Nephron progenitor cell (in vitro differentiated cells): ENCODE measurements around the gene IMPA2.

ENCODE experiments used
- DNase-seq: peaks from one replicate; pipeline ENCODE4 v3.0.0; 2021
- H3K27ac Mint-ChIP-seq: 2 replicates; pipeline ENCODE4 v1.8.0; 2021; ENCODE audit warnings: mild to moderate bottlenecking, moderate library complexity, mixed read lengths
- H3K27me3 Mint-ChIP-seq: 2 replicates; pipeline ENCODE4 v1.8.0; 2021; ENCODE audit warnings: mild to moderate bottlenecking, low read depth, mixed read lengths; ENCODE audit not compliant: poor library complexity
- H3K36me3 Mint-ChIP-seq: 2 replicates; pipeline ENCODE4 v1.8.0; 2021; ENCODE audit warnings: low read depth, mixed read lengths
- H3K4me1 Mint-ChIP-seq: 2 replicates; pipeline ENCODE4 v1.8.0; 2021; ENCODE audit warnings: mixed read lengths
- H3K4me3 Mint-ChIP-seq: 2 replicates; pipeline ENCODE4 v1.8.0; 2021; ENCODE audit warnings: mild to moderate bottlenecking, moderate library complexity, mixed read lengths
- H3K9me3 Mint-ChIP-seq: 2 replicates; pipeline ENCODE4 v1.8.0; 2021; ENCODE audit warnings: mild to moderate bottlenecking, moderate library complexity, mixed read lengths
- CTCF ChIP-seq: fragments of 200-600 bp; sonication (generic); IDR thresholded peaks from 2 replicates; pipeline ENCODE4 v1.5.0; 2021; ENCODE audit warnings: antibody characterized with exemption

The IMPA2 gene

DNA sequence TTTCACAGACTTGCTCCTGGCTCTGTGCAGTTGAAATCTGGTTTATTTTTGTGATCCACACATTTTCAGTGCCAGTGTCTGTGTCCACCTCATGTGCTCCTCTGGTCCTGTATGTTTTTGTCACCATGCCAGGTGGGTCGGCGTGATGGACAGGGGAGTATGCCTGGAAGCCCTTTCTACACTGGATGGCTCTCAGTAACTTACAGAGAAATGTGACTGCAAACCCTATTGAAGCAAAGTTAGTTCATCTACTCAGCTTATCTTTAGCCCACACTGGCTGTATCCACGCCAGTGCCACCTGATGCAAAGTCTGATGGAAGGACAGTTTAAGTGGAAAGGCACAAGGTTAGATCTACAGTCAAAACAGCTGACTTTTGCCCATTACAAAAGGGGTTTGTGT lies 4.3 kb downstream of the IMPA2 start:
- Mint-ChIP-seq H3K9me3 (no peaks in the 10 kb centered on the region), H3K4me1 (peaks cover 66% of the 10 kb centered on the region), H3K27ac (no peak overlapping the region), H3K36me3 (peaks cover 4% of the 10 kb centered on the region), H3K4me3 (no peak overlapping the region), H3K27me3 (peaks cover 5% of the 10 kb centered on the region)
- no peak for DNase-seq
- no peak for TF ChIP-seq CTCF

GRCh38 chr18:11986061-11986460 lies 4.8 kb downstream of the IMPA2 start:
- no peak for DNase-seq
- H3K4me3 Mint-ChIP-seq: no peak overlapping the region
- no peaks in the 10 kb centered on the region for H3K9me3 Mint-ChIP-seq
- H3K36me3 Mint-ChIP-seq: peaks cover 4% of the 10 kb centered on the region
- no peak for TF ChIP-seq CTCF
- H3K4me1 Mint-ChIP-seq: peaks cover 71% of the 10 kb centered on the region
- no peak overlapping the region for H3K27ac Mint-ChIP-seq
- H3K27me3 Mint-ChIP-seq: peaks cover 5% of the 10 kb centered on the region

DNA sequence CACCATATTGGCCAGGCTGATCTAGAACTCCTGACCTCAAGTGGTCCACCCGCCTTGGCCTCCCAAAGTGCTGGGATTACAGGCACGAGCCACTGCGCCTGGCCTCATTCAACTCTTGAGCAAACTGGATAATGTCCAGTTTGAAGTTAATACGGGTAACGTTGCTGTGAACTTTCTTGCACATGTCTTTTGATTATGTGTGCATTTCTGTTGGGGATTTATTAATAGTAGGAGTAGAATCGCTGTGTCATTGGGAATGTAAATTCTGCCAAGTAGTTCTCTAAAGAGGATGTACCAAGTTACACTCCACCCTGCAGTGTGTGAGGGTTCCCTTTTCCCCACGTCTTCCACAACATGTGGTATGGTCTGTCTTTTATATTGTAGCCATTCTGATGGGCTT lies 6.2 kb downstream of the IMPA2 start:
- peaks cover 4% of the 10 kb centered on the region for H3K36me3 Mint-ChIP-seq

DNA sequence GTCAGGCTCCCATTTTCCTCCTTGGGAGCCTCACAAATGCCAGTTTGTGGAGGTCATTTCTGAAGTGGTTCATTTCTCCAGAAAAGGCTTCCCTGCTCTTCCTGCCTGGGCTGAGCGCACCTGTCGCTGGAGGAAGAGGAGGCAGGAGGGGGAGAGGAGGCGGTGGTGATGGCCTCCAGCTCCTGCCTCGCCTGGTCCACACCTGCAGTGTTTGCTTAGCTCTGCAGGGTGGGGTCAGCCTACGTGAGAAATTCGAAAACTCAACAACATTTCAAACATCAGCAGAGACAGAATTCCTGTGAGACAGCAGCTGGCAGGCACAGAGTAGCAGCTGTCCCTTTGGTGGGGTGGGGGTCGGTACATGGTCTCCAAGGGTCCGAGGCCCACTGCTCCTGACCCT lies 7.9 kb downstream of the IMPA2 start:
- no peak for TF ChIP-seq CTCF
- Mint-ChIP-seq H3K27ac (no peak overlapping the region), H3K4me1 (peaks cover 74% of the 10 kb centered on the region), H3K4me3 (no peak overlapping the region), H3K36me3 (peaks cover 8% of the 10 kb centered on the region), H3K27me3 (no peaks in the 10 kb centered on the region), H3K9me3 (no peaks in the 10 kb centered on the region)
- DNase-seq: no peak

More for the DNA sequence above, 6.2 kb downstream of the IMPA2 start:
- no peak for DNase-seq
- Mint-ChIP-seq H3K9me3 (no peaks in the 10 kb centered on the region), H3K4me1 (peaks cover 76% of the 10 kb centered on the region), H3K27ac (no peak overlapping the region), H3K4me3 (no peak overlapping the region), H3K27me3 (peaks cover 5% of the 10 kb centered on the region)
- TF ChIP-seq CTCF: no peak

DNA sequence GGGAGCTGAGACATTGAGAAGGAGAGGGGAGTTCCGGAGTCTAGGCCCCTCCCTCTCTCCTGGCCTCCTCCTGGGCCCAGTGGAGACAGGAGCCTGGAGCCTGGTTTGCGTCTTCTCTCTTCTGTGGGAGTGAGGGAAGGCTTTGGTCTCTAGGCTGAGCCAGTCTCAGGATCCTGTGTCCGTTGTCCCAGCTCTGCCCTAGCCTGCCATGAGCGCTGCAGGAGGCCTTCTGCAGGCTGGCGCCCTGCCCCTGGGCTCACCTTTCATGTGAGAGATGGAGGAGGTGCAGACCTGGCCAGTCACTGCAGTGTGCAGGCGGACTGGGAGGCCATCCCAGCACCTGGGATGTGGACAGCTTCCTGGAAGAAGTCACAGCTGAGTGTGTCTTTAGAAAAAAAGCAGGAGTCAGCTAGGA lies 8.7 kb downstream of the IMPA2 start:
- no peak for DNase-seq
- no peak for TF ChIP-seq CTCF
- no peaks in the 10 kb centered on the region for H3K27me3 Mint-ChIP-seq
- H3K36me3 Mint-ChIP-seq: peaks cover 8% of the 10 kb centered on the region
- H3K27ac Mint-ChIP-seq: peak overlapping the region; percentile 21
- H3K9me3 Mint-ChIP-seq: no peaks in the 10 kb centered on the region
- peak overlapping the region; percentile 43 for H3K4me3 Mint-ChIP-seq
- peaks cover 80% of the 10 kb centered on the region for H3K4me1 Mint-ChIP-seq

DNA sequence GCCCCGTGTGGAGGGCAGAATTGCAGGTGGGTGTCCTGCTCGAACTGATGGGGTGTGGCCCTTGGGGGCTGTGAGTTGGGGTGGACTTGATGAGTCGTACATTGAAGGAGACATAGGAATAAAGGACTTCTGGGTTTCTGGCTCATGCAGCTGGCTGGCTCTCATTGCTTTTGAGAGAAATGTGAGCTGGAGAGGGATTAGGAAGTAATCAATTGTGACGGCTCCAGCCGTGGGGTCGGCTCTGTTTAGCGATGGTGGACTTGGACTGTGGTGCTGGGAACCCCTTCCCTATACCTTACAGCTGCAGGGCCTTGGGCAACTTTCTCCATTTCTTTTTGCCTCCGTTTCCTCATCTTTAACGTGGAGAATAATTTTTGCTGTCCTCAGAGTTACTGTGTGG lies 9.2 kb downstream of the IMPA2 start:
- Mint-ChIP-seq H3K27me3 (no peaks in the 10 kb centered on the region), H3K9me3 (no peaks in the 10 kb centered on the region), H3K4me1 (peaks cover 80% of the 10 kb centered on the region), H3K27ac (peak overlapping the region; percentile 96), H3K36me3 (peaks cover 4% of the 10 kb centered on the region), H3K4me3 (peak overlapping the region; percentile 15)
- no peak for DNase-seq
- TF ChIP-seq CTCF: no peak
